Liver (tissue), 3 donors: ENCODE results near the gene PKD1L1.

Source experiments
- ATF3 ChIP-seq: IDR thresholded peaks from 2 replicates; pipeline ENCODE4 v1.6.1; 2016; ENCODE audit warnings: antibody characterized with exemption
- CTCF ChIP-seq: fragments of 150-350 bp; IDR thresholded peaks from 2 replicates; pipeline ENCODE4 v1.5.1; 2017; ENCODE audit warnings: improper control_type of control experiment, low read depth, low read length; ENCODE audit not compliant: missing input control
- EGR1 ChIP-seq, 2 donors: IDR thresholded peaks; 2 replicates each; pipeline ENCODE4 v1.6.1; 2016 to 2018; ENCODE audit warnings: antibody characterized with exemption in 2 of 2, low read depth in 2 of 2
- FOXA1 ChIP-seq: IDR thresholded peaks from 2 replicates; pipeline ENCODE4 v1.6.1; 2016; ENCODE audit warnings: antibody characterized with exemption
- GABPA ChIP-seq, 2 donors: IDR thresholded peaks in 1 of 2; conservative IDR thresholded peaks in 1 of 2; 2 replicates each; pipeline ENCODE4 v1.6.1; 2016; ENCODE audit warnings: antibody characterized with exemption in 2 of 2, mild to moderate bottlenecking in 1 of 2, moderate library complexity in 1 of 2
- HNF4A ChIP-seq, 2 donors: conservative IDR thresholded peaks; 2 replicates each; pipeline ENCODE4 v1.6.1; 2016; ENCODE audit warnings: antibody characterized with exemption in 2 of 2, mild to moderate bottlenecking in 2 of 2
- JUND ChIP-seq, 2 donors: IDR thresholded peaks; 2 replicates each; pipeline ENCODE4 v1.6.1; 2016; ENCODE audit warnings: antibody characterized with exemption in 2 of 2
- MAX ChIP-seq: IDR thresholded peaks from 2 replicates; pipeline ENCODE4 v1.6.1; 2016; ENCODE audit warnings: antibody characterized with exemption
- NR2F2 ChIP-seq: IDR thresholded peaks from 2 replicates; pipeline ENCODE4 v1.6.1; 2016; ENCODE audit warnings: antibody characterized with exemption
- RAD21 ChIP-seq, 2 donors: IDR thresholded peaks; 2 replicates each; pipeline ENCODE4 v1.6.1; 2016; ENCODE audit warnings: antibody characterized with exemption in 2 of 2, mild to moderate bottlenecking in 2 of 2
- REST ChIP-seq: IDR thresholded peaks from 2 replicates; pipeline ENCODE4 v1.6.1; 2016; ENCODE audit warnings: antibody characterized with exemption, mild to moderate bottlenecking
- RXRA ChIP-seq, 2 donors: IDR thresholded peaks; 2 replicates each; pipeline ENCODE4 v1.6.1; 2017 to 2018; ENCODE audit warnings: antibody characterized with exemption in 2 of 2, mild to moderate bottlenecking in 1 of 2
- TAF1 ChIP-seq: conservative IDR thresholded peaks from 2 replicates; pipeline ENCODE4 v1.6.1; 2016; ENCODE audit warnings: antibody characterized with exemption, mild to moderate bottlenecking
- TF ChIP-seq, protein P1 (sequence below): IDR thresholded peaks from 2 replicates; pipeline ENCODE4 v1.6.1; 2016; ENCODE audit warnings: antibody characterized with exemption
- donor health status: healthy.
- donor health status: healthy.

- TF ChIP-seq CTCF (no peak), ATF3 (no peak), JUND (IDR thresholded peaks at IDR 0.05) (no peak), REST (no peak), RAD21 (IDR thresholded peaks at IDR 0.05) (no peak), RXRA (IDR thresholded peaks at IDR 0.05) (no peak), MAX (no peak), HNF4A (conservative IDR thresholded peaks at IDR 0.05) (no peak), EGR1 (IDR thresholded peaks at IDR 0.05; ENCODE audit: low read depth in 2 of 2) (no peak), TAF1 (no peak), GABPA (IDR thresholded peaks at IDR 0.05 in 1 of 2, conservative IDR thresholded peaks at IDR 0.05 in 1 of 2) (no peak), NR2F2 (no peak), FOXA1 (no peak)
- TF ChIP-seq, protein P1, sequence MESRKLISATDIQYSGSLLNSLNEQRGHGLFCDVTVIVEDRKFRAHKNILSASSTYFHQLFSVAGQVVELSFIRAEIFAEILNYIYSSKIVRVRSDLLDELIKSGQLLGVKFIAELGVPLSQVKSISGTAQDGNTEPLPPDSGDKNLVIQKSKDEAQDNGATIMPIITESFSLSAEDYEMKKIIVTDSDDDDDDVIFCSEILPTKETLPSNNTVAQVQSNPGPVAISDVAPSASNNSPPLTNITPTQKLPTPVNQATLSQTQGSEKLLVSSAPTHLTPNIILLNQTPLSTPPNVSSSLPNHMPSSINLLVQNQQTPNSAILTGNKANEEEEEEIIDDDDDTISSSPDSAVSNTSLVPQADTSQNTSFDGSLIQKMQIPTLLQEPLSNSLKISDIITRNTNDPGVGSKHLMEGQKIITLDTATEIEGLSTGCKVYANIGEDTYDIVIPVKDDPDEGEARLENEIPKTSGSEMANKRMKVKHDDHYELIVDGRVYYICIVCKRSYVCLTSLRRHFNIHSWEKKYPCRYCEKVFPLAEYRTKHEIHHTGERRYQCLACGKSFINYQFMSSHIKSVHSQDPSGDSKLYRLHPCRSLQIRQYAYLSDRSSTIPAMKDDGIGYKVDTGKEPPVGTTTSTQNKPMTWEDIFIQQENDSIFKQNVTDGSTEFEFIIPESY = no peak
These were observed 17.0 kb downstream of the PKD1L1 start for GRCh38 chr7:47931005-47932004.
